Fibroblast of lung (primary cell): ENCODE results near the gene AGAP1. TPM values are rescaled to one million over a fixed set of nuclear protein-coding genes. Genes with fewer than 3 reads are reported as not detected.

Experiments used
- DNase-seq, 2 donors: peaks; one replicate each; pipeline versions ENCODE4 v3.0.0 to v3.0.0-alpha.2; 2010; ENCODE audit warnings: low read depth in 2 of 2
- H2AFZ ChIP-seq: 2 replicates; pipeline ENCODE4 v1.5.1; 2012; ENCODE audit warnings: low read length, control low read depth, inconsistent platforms
- H3K27ac ChIP-seq: 2 replicates; pipeline ENCODE4 v1.5.1; 2011; ENCODE audit warnings: low read length, control low read depth; ENCODE audit not compliant: insufficient read depth
- H3K27me3 ChIP-seq: 2 replicates; pipeline ENCODE4 v1.5.1; 2011; ENCODE audit warnings: mild to moderate bottlenecking, low read length; ENCODE audit not compliant: control insufficient read depth, insufficient read depth
- H3K36me3 ChIP-seq: 2 replicates; pipeline ENCODE4 v1.5.1; 2011; ENCODE audit warnings: low read length; ENCODE audit not compliant: control insufficient read depth, insufficient read depth
- H3K4me1 ChIP-seq: 2 replicates; pipeline ENCODE4 v1.5.1; 2011; ENCODE audit warnings: low read length; ENCODE audit not compliant: control insufficient read depth, insufficient read depth; ENCODE audit errors: extremely low read depth
- H3K4me2 ChIP-seq: 2 replicates; pipeline ENCODE4 v1.5.1; 2011; ENCODE audit warnings: low read length, control low read depth; ENCODE audit not compliant: insufficient read depth; ENCODE audit errors: extremely low read depth
- H3K4me3 ChIP-seq, 4 experiments: fragments of 200-600 bp in 1 of 4; sonication (generic) in 1 of 4; replicated peaks in 1 of 4; 2 replicates each; pipeline ENCODE4 v1.5.1; 2011 to 2016; ENCODE audit warnings: low read length in 4 of 4, low read depth in 3 of 4, mild to moderate bottlenecking in 3 of 4, control low read depth in 2 of 4, inconsistent platforms in 1 of 4, mixed read lengths in 1 of 4; ENCODE audit not compliant: insufficient read depth in 1 of 4; ENCODE audit errors: control extremely low read depth in 1 of 4
- H3K79me2 ChIP-seq: 2 replicates; pipeline ENCODE4 v1.5.1; 2012; ENCODE audit warnings: mild to moderate bottlenecking, low read length, inconsistent platforms; ENCODE audit not compliant: control insufficient read depth, insufficient read depth
- H3K9ac ChIP-seq: 2 replicates; pipeline ENCODE4 v1.5.1; 2011; ENCODE audit warnings: mild to moderate bottlenecking, low read length, control low read depth; ENCODE audit not compliant: insufficient read depth
- H3K9me3 ChIP-seq: 2 replicates; pipeline ENCODE4 v1.5.1; 2012; ENCODE audit warnings: low read depth, low read length; ENCODE audit not compliant: control insufficient read depth, insufficient read depth
- H4K20me1 ChIP-seq: 2 replicates; pipeline ENCODE4 v1.5.1; 2011; ENCODE audit warnings: low read length; ENCODE audit not compliant: control insufficient read depth, insufficient read depth; ENCODE audit errors: extremely low read depth
- CTCF ChIP-seq, 2 donors: IDR thresholded peaks in 1 of 2; conservative IDR thresholded peaks in 1 of 2; 1 replicate in 1 of 2; 2 replicates in 1 of 2; pipeline ENCODE4 v1.5.1; 2011 to 2012; ENCODE audit warnings: low read length in 2 of 2, control low read depth in 1 of 2, inconsistent platforms in 1 of 2, low read depth in 1 of 2, mild to moderate bottlenecking in 1 of 2
- EZH2 ChIP-seq: IDR thresholded peaks from 2 replicates; pipeline ENCODE4 v1.5.1; 2012; ENCODE audit warnings: low read length, control low read depth, mild to moderate bottlenecking; ENCODE audit errors: missing control alignments
- polyA plus RNA-seq, 2 donors: library from polyadenylated mRNA; depleted of rRNA in 1 of 2; stranded (reverse) in 1 of 2; unstranded in 1 of 2; fragments of >200 nt; gene quantifications; 2 replicates each; pipeline ENCODE4 v1.2.1, GENCODE V29; 2011 to 2012; ENCODE audit warnings: missing spikeins in 1 of 2
- total RNA-seq: library from RNA; depleted of rRNA; stranded (reverse); fragments of >200 nt; gene quantifications from 2 replicates; pipeline ENCODE4 v1.2.1, GENCODE V29; 2014

Gene AGAP1
- total and polyA plus RNA-seq, 2 donors (not counting 1 experiment from before 2014, with no cell fraction given), result 10.6 to 14.0 TPM

GRCh38 chr2:235480614-235481013, 13.2 kb upstream of the AGAP1 start:
- H3K4me2 ChIP-seq, result no peak overlapping the region
- no peak overlapping the region for H2AFZ ChIP-seq
- no peak for DNase-seq
- no peaks in the 10 kb centered on the region for H3K9me3 ChIP-seq
- H3K4me1 ChIP-seq, result no peaks in the 10 kb centered on the region
- TF ChIP-seq CTCF (conservative IDR thresholded peaks at IDR 0.05 in 1 of 2, IDR thresholded peaks at IDR 0.05 in 1 of 2; ENCODE audit: low read depth in 1 of 2, low read length in 2 of 2), result no peak
- no peak for TF ChIP-seq EZH2
- no peaks in the 10 kb centered on the region for H3K79me2 ChIP-seq
- no peak overlapping the region for H3K4me3 ChIP-seq
- no peaks in the 10 kb centered on the region for H4K20me1 ChIP-seq
- H3K36me3 ChIP-seq, result no peaks in the 10 kb centered on the region
- no peaks in the 10 kb centered on the region for H3K27me3 ChIP-seq
- no peak overlapping the region for H3K27ac ChIP-seq
- H3K9ac ChIP-seq, result no peak overlapping the region

GRCh38 chr2:235483313-235483712, 10.5 kb upstream of the AGAP1 start:
- Histone ChIP-seq H3K27me3 (peaks cover 2% of the 10 kb centered on the region), H3K9ac (no peak overlapping the region), H4K20me1 (no peaks in the 10 kb centered on the region), H2AFZ (no peak overlapping the region), H3K9me3 (no peaks in the 10 kb centered on the region), H3K27ac (no peak overlapping the region), H3K4me1 (no peaks in the 10 kb centered on the region), H3K36me3 (no peaks in the 10 kb centered on the region), H3K79me2 (no peaks in the 10 kb centered on the region), H3K4me2 (no peak overlapping the region), H3K4me3 (no peak overlapping the region)
- no peak for DNase-seq
- TF ChIP-seq CTCF (conservative IDR thresholded peaks at IDR 0.05 in 1 of 2, IDR thresholded peaks at IDR 0.05 in 1 of 2; ENCODE audit: low read depth in 1 of 2, low read length in 2 of 2) (no peak), EZH2 (no peak)

GRCh38 chr2:235485362-235485761, 8.5 kb upstream of the AGAP1 start:
- no peak overlapping the region for H3K27ac ChIP-seq
- TF ChIP-seq CTCF (conservative IDR thresholded peaks at IDR 0.05 in 1 of 2, IDR thresholded peaks at IDR 0.05 in 1 of 2; ENCODE audit: low read depth in 1 of 2, low read length in 2 of 2), result no peak
- no peak for TF ChIP-seq EZH2

More at GRCh38 chr2:235485362-235485761, 8.5 kb upstream of the AGAP1 start:
- no peaks in the 10 kb centered on the region for H3K79me2 ChIP-seq
- peaks cover 2% of the 10 kb centered on the region for H3K27me3 ChIP-seq
- H2AFZ ChIP-seq, result no peak overlapping the region
- H3K9ac ChIP-seq, result no peak overlapping the region
- no peaks in the 10 kb centered on the region for H4K20me1 ChIP-seq
- no peak overlapping the region for H3K4me2 ChIP-seq
- H3K36me3 ChIP-seq, result no peaks in the 10 kb centered on the region
- DNase-seq, result no peak
- H3K4me1 ChIP-seq, result no peaks in the 10 kb centered on the region
- H3K9me3 ChIP-seq, result no peaks in the 10 kb centered on the region
- H3K4me3 ChIP-seq, result no peak overlapping the region
